ENCODE data around the gene MON1A. TPM values are rescaled to one million over a fixed set of nuclear protein-coding genes. Genes with fewer than 3 reads are reported as not detected.
"Not testable (repeated sequence)": the region's sequence is repeated elsewhere in the genome, so short reads cannot be mapped to it uniquely, and the experiment has no call there.

Gene MON1A
- total RNA-seq, 2 donors from 2014 or later = 8.4 to 9.4 TPM

GRCh38 chr3:49939858-49940666 is 10.5 kb upstream of the MON1A start, which contains the start of gene RBM6:
Gene RBM6, plus strand, starts transcription at chr3:49940150. Its CDS starts 22,492 bp downstream, at chr3:49962642.
- no peaks in the 10 kb centered on the region for H3K36me3 ChIP-seq
- TF ChIP-seq CTCF (IDR thresholded peaks at IDR 0.05) = no peak

GRCh38 chr3:49937090-49937489 is 7.5 kb upstream of the MON1A start:
- no peak for DNase-seq (ENCODE audit: low spot score)
- no peak overlapping the region for H3K4me3 ChIP-seq
- no peak for TF ChIP-seq CTCF (IDR thresholded peaks at IDR 0.05)
- no peaks in the 10 kb centered on the region for H3K36me3 ChIP-seq
- H3K4me1 ChIP-seq = peaks cover 0 to 19% of the 10 kb centered on the region in 2 donors
- no peaks in the 10 kb centered on the region for H3K27me3 ChIP-seq
- H3K9me3 ChIP-seq = no peaks in the 10 kb centered on the region
- no peak overlapping the region for H3K27ac ChIP-seq

More at GRCh38 chr3:49939858-49940666, 10.5 kb upstream of the MON1A start, which contains the start of gene RBM6:
- Histone ChIP-seq H3K27ac (peak within 1 kb of the TSS; percentile 94 to 97), H3K9me3 (no peaks in the 10 kb centered on the region), H3K4me1 (peaks cover 0 to 19% of the 10 kb centered on the region in 2 donors), H3K27me3 (no peaks in the 10 kb centered on the region), H3K4me3 (peak within 1 kb of the TSS; percentile 81 to 84)
- DNase-seq (ENCODE audit: low spot score) = peak; percentile 99

GRCh38 chr3:49932281-49932680 is 2.7 kb upstream of the MON1A start:
- H3K4me1 ChIP-seq = peaks cover 0 to 26% of the 10 kb centered on the region in 2 donors
- H3K27me3 ChIP-seq; H3K4me3 ChIP-seq; H3K9me3 ChIP-seq; DNase-seq (ENCODE audit: low spot score); H3K36me3 ChIP-seq; H3K27ac ChIP-seq: not testable (repeated sequence)

- Histone ChIP-seq H3K4me3 (no peak overlapping the region), H3K36me3 (no peaks in the 10 kb centered on the region)
These were observed 1.3 kb upstream of the MON1A start for GRCh38 chr3:49930922-49931321.

GRCh38 chr3:49930168-49930690 is 618 bp upstream of the MON1A start:
- H3K27ac ChIP-seq = peak overlapping the region; percentile 86 to 89
- H3K4me1 ChIP-seq = peaks cover 0 to 26% of the 10 kb centered on the region in 2 donors
- no peaks in the 10 kb centered on the region for H3K9me3 ChIP-seq
- TF ChIP-seq CTCF (IDR thresholded peaks at IDR 0.05) = no peak
- H3K36me3 ChIP-seq = no peaks in the 10 kb centered on the region
- DNase-seq (ENCODE audit: low spot score) = no peak
- peak overlapping the region; percentile 59 to 82 for H3K4me3 ChIP-seq
- H3K27me3 ChIP-seq = no peaks in the 10 kb centered on the region

More at GRCh38 chr3:49930922-49931321, 1.3 kb upstream of the MON1A start:
- H3K4me1 ChIP-seq = peaks cover 0 to 26% of the 10 kb centered on the region in 2 donors
- TF ChIP-seq CTCF (IDR thresholded peaks at IDR 0.05) = no peak
- no peaks in the 10 kb centered on the region for H3K27me3 ChIP-seq
- no peaks in the 10 kb centered on the region for H3K9me3 ChIP-seq
- H3K27ac ChIP-seq = peak overlapping the region; percentile 86 to 89
- no peak for DNase-seq (ENCODE audit: low spot score)

- H3K4me3 ChIP-seq = peak overlapping the region; percentile 59 to 82
- TF ChIP-seq CTCF (IDR thresholded peaks at IDR 0.05) = no peak
- H3K27me3 ChIP-seq = no peaks in the 10 kb centered on the region
- no peaks in the 10 kb centered on the region for H3K36me3 ChIP-seq
- H3K27ac ChIP-seq = no peak overlapping the region
- no peak for DNase-seq (ENCODE audit: low spot score)
- peaks cover 0 to 26% of the 10 kb centered on the region in 2 donors for H3K4me1 ChIP-seq
- no peaks in the 10 kb centered on the region for H3K9me3 ChIP-seq
These were observed 1.1 kb downstream of the MON1A start for GRCh38 chr3:49928481-49929017.

All from right atrium auricular region (tissue), 2 donors.